ENCODE results near the gene MAGI3. TPM values are rescaled to one million over a fixed set of nuclear protein-coding genes. Genes with fewer than 3 reads are reported as not detected.
"Not testable (repeated sequence)": the region's sequence is repeated elsewhere in the genome, so short reads cannot be mapped to it uniquely, and the experiment has no call there.

The MAGI3 gene
- polyA plus RNA-seq, 10 donors: 9.9 to 16.9 (median 13.3) TPM

DNA sequence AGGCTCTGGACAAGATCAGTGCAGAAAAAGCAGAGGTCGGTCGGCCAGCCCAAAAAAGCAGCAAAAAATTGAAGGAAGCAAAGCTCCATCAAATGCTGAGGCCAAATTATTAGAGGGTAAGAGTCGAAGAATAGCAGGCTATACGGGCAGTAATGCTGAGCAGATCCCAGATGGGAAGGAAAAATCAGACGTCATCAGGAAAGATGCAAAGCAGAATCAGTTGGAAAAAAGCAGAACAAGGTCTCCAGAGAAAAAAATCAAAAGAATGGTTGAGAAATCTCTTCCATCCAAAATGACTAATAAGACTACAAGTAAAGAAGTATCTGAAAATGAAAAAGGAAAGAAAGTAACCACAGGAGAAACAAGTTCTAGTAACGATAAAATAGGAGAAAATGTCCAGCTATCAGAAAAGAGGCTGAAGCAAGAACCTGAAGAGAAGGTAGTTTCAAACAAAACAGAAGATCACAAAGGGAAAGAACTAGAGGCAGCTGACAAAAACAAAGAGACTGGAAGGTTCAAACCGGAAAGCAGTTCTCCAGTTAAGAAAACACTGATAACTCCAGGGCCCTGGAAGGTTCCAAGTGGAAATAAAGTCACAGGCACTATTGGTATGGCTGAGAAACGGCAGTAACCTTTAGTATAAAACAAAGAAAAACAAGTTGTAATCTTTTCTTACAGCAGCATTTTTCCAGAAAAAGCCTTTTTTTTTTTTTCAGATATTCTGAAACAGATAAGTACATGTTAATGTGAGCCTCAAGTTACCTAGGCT lies 293.3 kb downstream of the MAGI3 start:
- peak; percentile 22 to 60 (median 31) for DNase-seq

DNA sequence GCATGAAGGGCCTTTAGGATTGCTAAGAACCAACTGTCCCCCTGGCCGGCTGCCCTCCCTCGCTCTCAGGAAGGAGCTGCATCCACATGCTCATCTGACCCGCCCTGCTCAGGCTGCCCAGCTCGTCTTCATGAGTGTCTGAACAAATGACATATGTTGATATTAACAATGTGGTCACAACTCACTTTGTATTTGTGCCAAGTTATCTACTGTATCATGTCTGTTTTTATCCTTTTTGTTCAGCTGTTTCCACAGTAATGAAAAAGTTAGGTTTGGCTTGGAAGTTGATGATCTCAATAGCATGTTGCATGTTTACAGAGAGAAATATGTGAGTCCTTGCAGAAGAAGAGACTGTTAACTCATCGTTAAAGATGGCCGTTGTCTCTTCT lies 293.8 kb downstream of the MAGI3 start:
- DNase-seq: peak; percentile 51 to 59 (median 58)

GRCh38 chr1:113686891-113687618 lies 296.7 kb downstream of the MAGI3 start:
- peak; percentile 33 to 68 (median 57) for DNase-seq

DNA sequence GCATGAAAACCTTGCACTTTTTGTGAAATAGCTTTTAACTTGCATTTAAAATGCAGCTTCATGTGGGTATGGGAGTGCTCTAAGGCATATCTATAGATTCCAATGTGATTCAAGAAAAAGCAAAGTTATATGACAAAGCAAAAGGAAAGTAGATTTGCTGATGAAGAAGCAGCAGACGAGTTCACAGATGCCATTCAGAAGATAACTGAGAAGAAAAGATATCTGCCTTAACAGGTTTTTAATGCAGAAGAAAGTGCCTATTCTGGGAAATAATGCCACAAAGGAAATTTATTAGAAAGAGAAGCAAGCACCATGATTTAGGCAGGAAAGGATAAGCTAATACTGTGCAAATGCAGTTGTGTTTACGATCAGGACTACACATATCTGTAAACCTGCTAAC lies 300.9 kb downstream of the MAGI3 start:
- DNase-seq: no peak

DNA sequence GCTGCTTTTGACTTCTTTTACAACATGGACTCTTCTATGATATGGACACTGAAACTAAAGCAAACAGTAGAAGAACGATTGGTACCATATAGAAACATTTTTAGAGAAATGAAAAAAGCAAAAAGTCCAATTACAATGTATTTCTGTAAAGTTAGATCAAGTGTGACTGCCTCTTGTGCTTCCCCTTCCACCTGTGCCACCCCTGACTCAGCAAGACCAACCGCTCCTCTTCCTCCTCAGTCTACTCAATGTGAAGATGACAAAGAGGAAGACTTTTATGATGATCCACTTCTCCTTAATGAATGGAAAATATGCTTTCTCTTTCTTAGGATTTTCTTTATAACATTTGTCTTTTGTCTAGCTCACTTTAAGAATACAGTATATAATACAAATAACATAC lies 302.0 kb downstream of the MAGI3 start:
- DNase-seq: no peak

DNA sequence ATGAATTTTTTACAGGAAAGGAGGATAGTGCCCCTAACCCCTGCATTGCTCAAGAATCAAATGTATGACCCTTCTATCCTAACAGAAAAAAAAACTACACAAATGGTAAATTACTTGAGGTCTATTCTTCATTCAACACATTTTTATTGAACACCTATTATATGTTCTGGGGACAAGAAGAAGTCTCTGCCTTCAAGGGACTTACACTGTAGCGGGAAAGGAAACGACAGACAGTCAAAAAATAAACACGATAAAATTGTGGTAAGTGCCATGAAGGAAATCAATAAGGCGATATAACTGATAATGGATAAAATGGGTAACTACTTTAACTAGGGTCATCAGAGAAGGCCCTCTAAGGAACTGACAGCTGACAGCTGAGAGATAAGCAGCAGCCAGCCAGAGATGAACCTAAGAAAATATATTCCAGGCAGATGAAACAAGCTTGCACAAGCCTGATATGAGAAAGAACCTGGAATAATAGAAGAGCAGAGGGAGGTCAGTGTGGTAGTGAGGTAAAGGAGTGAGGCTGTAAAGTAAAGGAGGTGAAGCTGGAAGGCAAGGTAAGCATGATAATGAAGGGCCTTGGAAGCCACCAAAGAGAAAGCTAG lies 302.6 kb downstream of the MAGI3 start:
- no peak for DNase-seq

- no peak for DNase-seq
These were observed 304.6 kb downstream of the MAGI3 start for GRCh38 chr1:113694910-113695309.

DNA sequence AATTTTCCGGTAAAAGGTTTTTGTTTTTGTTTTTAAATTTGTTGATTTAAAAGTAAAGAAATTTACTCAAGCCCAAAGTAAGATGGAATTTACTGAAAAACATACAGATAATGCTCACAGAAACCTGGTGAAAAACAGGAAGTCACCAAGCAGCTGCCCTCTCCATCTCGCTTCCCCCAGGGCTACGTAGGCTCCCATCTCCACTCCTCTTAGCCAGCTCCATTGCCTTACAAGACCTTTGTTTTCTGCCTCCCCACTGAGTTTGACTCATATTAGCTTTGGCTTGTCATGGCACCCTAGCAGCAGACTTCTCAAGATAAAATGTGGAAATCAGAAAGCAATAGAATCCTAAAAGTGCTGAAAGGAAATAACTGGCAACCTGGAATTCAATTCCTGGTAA lies 311.1 kb downstream of the MAGI3 start:
- no peak for DNase-seq

DNA sequence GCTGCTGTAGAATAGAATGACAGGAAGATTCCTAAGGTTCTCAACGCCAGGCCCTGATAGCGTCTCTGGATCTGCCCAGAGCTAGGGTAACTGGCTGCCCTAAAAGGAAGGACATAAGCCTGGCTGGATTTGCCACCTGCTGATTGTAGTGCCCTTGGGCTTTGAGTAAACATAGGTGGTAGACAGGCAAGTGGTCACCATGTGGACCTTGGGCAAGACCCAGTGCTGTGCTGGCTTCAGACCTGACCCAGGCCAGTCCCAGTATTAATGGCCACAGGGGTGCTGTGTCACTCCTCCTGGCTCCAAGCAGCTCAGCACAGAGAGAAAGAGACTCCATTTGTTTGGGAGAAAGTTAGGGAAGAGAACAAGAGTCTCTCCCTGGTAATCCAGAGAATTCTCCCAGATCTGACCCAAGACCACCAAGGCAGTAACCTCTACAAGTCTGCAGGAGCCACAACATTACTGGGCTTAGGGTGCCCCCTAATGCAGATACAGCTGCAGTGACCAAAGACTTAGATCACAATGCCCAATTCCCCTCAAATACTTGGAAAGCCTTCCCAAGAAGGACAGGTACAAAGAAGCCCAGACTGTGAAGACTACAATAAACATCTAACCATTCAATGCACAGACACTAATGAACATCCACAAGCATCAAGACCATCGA lies 324.4 kb downstream of the MAGI3 start:
- peak in 2 of 3 donors; percentile 3 for DNase-seq

DNA sequence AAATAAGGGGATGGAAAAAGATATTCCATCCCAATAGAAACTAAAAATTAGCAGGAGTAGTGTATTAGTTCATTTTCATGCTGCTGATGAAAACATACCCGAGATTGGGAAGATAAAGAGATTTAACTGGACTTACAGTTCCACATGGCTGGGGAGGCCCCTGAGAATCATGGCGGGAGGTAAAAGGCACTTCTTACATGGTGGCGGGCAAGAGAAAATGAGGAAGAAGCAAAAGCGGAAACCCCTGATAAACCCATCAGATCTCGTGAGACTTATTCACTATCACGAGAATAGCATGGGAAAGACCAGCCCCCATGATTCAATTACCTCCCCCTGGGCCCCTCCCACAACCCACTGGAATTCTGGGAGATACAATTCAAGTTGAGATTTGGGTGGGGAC lies 327.2 kb downstream of the MAGI3 start:
- not testable (repeated sequence) for DNase-seq

DNA sequence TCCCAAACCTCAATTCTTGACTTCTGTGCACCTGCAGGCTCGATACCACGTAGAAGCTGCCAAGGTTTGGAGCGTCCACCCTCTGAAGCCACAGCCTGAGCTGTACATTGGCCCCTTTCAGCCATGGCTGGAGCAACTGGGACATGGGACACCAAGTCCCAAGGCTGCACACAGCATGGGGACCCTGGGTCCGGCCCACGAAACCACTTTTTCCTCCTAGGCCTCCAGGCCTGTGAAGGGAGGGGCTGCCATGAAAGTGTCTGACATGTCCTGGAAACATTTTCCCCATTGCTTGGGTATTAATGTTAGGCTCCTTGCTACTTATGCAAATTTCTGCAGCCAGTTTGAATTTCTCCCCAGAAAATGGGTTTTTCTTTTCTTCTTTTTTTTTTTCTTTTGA lies 328.3 kb downstream of the MAGI3 start:
- not testable (repeated sequence) for DNase-seq

DNA sequence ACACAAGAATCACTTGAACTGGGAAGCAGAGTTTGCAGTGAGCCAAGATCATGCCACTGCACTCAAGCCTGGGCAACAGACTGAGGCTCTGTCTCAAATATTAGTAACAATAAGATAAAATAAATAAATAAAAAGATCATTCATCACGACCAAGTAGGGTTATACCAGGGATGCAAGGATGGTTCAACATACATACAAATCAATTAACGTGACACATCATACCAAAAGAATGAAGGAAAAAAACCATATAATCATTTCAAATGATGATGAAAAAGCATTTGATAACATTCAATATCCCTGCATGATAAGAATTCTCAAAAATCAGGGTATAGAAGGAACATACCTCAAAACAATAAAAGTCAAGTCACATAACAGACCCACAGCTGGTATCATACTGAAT lies 330.7 kb downstream of the MAGI3 start:
- DNase-seq: no peak

DNA sequence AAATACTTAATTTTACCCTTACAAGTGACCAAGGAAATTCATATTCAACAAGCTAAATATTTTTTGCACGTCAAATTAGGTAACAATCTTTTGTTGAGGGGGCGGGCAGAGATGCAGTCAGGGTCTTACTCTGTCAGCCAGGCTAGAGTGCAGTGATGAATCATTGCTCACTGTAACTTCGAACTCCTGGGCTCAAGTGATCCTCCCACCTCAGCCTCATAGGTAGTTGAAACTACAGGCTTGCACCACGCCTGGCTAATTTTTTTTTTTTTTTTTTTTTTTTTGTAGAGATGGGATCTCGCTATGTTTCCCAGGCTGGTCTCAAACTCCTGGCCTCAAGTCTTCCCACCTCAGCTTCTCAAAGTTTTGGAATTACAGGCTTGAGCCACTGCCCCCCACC lies 342.5 kb downstream of the MAGI3 start:
- DNase-seq: no peak

DNA sequence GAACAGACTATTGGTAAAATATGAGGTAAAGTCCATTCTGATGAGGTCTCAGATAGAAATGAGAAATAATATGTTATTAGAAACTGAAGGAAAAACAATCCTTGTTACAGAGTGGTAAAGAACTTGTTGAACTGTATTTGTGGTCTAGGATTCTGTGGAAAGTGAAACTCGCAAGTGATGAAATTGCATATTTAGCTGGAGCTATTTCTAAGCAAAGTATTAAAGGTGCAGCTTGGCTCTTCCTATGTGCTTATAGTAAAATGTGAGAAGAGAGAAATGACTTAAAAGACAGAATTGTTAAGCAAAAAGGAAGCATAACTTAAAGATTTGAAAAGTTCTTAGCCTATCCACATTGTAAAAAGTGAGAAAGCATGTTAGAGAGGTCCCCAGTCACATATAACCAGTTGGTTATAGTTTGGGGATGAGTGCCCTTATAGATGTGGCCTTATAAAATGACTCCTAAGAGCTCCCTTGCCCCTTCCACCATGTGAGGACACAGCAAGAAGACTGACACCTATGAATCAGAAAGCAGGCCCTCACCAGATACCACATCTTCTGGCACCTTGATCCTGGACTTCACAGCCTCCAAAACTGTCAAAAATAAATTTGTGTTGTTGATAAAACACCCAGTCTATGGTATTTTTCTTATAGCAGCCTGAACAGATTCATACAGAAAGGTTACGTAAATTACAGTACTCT lies 344.2 kb downstream of the MAGI3 start:
- DNase-seq: no peak

Data from muscle of back (tissue), 11 donors.